H1 (cell line): ENCODE data around the gene CTNS. TPM values are rescaled to one million over a fixed set of nuclear protein-coding genes. Genes with fewer than 3 reads are reported as not detected.
A peak's percentile ranks its signal among the peaks of the same experiment; 100 is the strongest.

Experiments
- HDAC2 ChIP-seq, 2 experiments: fragments of 300-600 bp in 1 of 2; sonication (generic) in 1 of 2; IDR thresholded peaks; 2 replicates each; pipeline ENCODE4 v1.6.1; 2011 to 2012; ENCODE audit warnings: low read depth in 2 of 2, low read length in 2 of 2, mild to moderate bottlenecking in 2 of 2, moderate library complexity in 2 of 2, borderline replicate concordance in 1 of 2, inconsistent platforms in 1 of 2
- HDAC6 ChIP-seq: IDR thresholded peaks from one replicate; pipeline ENCODE4 v1.7.1; 2012; ENCODE audit warnings: low read depth, mild to moderate bottlenecking, inconsistent platforms, low read length, moderate library complexity
- NRF1 ChIP-seq: IDR thresholded peaks from 2 replicates; pipeline ENCODE4 v1.6.1; 2011; ENCODE audit warnings: mild to moderate bottlenecking, low read depth, low read length, improper control_type of control experiment
- POLR2AphosphoS5 ChIP-seq: IDR thresholded peaks from 2 replicates; pipeline ENCODE4 v1.6.1; 2011; ENCODE audit warnings: low read depth, low read length
- POU5F1 ChIP-seq: IDR thresholded peaks from 2 replicates; pipeline ENCODE4 v1.6.1; 2011; ENCODE audit warnings: low read depth, mild to moderate bottlenecking, low read length, moderate library complexity
- YY1 ChIP-seq: IDR thresholded peaks from 2 replicates; pipeline ENCODE4 v1.6.1; 2011; ENCODE audit warnings: low read depth, mild to moderate bottlenecking, low read length
- ZNF274 ChIP-seq: IDR thresholded peaks from 2 replicates; pipeline ENCODE4 v1.7.0; 2012; ENCODE audit warnings: low read length, borderline replicate concordance; ENCODE audit errors: extremely low read depth
- polyA plus RNA-seq, 7 experiments: library from polyadenylated mRNA; depleted of rRNA in 3 of 7; stranded (reverse) in 5 of 7; unstranded in 2 of 7; fragments of >200 nt in 5 of 7; fragments of 200-250 nt in 2 of 7; gene quantifications; 1 replicate in 5 of 7; 2 replicates in 1 of 7; 4 replicates in 1 of 7; pipeline versions ENCODE4 v1.2.1 to v1.2.3, GENCODE V29; 2011 to 2013; ENCODE audit warnings: missing spikeins in 2 of 7, mixed read lengths in 2 of 7
- total RNA-seq: library from RNA; stranded (reverse); fragmentation: NEBNext Ultra II Directional; extraction: Animal tissue kit (Norgen Biotek cat#: 25700); gene quantifications from 2 replicates; pipeline ENCODE4 v1.2.1, GENCODE V29; 2021
- TF ChIP-seq, protein P1 (sequence below): fragments of 300-600 bp; sonication (generic); IDR thresholded peaks from 2 replicates; pipeline ENCODE4 v1.7.1; 2012; ENCODE audit warnings: low read length, moderate library complexity, mild to moderate bottlenecking, inconsistent platforms; ENCODE audit not compliant: insufficient replicate concordance
- TF ChIP-seq, protein P2 (sequence below): IDR thresholded peaks from 2 replicates; pipeline ENCODE4 v1.6.1; 2012; ENCODE audit warnings: inconsistent platforms

Gene CTNS
- total and polyA plus RNA-seq, 2 of the 8 experiments (the other 6 are each of a cell fraction or from before 2014, with no cell fraction given) = 11.6 to 12.9 TPM

GRCh38 chr17:3668279-3669084, 31.9 kb downstream of the CTNS start, which contains the start of the genes EMC6 and TAX1BP3 (continued):
- TF ChIP-seq, protein P1, sequence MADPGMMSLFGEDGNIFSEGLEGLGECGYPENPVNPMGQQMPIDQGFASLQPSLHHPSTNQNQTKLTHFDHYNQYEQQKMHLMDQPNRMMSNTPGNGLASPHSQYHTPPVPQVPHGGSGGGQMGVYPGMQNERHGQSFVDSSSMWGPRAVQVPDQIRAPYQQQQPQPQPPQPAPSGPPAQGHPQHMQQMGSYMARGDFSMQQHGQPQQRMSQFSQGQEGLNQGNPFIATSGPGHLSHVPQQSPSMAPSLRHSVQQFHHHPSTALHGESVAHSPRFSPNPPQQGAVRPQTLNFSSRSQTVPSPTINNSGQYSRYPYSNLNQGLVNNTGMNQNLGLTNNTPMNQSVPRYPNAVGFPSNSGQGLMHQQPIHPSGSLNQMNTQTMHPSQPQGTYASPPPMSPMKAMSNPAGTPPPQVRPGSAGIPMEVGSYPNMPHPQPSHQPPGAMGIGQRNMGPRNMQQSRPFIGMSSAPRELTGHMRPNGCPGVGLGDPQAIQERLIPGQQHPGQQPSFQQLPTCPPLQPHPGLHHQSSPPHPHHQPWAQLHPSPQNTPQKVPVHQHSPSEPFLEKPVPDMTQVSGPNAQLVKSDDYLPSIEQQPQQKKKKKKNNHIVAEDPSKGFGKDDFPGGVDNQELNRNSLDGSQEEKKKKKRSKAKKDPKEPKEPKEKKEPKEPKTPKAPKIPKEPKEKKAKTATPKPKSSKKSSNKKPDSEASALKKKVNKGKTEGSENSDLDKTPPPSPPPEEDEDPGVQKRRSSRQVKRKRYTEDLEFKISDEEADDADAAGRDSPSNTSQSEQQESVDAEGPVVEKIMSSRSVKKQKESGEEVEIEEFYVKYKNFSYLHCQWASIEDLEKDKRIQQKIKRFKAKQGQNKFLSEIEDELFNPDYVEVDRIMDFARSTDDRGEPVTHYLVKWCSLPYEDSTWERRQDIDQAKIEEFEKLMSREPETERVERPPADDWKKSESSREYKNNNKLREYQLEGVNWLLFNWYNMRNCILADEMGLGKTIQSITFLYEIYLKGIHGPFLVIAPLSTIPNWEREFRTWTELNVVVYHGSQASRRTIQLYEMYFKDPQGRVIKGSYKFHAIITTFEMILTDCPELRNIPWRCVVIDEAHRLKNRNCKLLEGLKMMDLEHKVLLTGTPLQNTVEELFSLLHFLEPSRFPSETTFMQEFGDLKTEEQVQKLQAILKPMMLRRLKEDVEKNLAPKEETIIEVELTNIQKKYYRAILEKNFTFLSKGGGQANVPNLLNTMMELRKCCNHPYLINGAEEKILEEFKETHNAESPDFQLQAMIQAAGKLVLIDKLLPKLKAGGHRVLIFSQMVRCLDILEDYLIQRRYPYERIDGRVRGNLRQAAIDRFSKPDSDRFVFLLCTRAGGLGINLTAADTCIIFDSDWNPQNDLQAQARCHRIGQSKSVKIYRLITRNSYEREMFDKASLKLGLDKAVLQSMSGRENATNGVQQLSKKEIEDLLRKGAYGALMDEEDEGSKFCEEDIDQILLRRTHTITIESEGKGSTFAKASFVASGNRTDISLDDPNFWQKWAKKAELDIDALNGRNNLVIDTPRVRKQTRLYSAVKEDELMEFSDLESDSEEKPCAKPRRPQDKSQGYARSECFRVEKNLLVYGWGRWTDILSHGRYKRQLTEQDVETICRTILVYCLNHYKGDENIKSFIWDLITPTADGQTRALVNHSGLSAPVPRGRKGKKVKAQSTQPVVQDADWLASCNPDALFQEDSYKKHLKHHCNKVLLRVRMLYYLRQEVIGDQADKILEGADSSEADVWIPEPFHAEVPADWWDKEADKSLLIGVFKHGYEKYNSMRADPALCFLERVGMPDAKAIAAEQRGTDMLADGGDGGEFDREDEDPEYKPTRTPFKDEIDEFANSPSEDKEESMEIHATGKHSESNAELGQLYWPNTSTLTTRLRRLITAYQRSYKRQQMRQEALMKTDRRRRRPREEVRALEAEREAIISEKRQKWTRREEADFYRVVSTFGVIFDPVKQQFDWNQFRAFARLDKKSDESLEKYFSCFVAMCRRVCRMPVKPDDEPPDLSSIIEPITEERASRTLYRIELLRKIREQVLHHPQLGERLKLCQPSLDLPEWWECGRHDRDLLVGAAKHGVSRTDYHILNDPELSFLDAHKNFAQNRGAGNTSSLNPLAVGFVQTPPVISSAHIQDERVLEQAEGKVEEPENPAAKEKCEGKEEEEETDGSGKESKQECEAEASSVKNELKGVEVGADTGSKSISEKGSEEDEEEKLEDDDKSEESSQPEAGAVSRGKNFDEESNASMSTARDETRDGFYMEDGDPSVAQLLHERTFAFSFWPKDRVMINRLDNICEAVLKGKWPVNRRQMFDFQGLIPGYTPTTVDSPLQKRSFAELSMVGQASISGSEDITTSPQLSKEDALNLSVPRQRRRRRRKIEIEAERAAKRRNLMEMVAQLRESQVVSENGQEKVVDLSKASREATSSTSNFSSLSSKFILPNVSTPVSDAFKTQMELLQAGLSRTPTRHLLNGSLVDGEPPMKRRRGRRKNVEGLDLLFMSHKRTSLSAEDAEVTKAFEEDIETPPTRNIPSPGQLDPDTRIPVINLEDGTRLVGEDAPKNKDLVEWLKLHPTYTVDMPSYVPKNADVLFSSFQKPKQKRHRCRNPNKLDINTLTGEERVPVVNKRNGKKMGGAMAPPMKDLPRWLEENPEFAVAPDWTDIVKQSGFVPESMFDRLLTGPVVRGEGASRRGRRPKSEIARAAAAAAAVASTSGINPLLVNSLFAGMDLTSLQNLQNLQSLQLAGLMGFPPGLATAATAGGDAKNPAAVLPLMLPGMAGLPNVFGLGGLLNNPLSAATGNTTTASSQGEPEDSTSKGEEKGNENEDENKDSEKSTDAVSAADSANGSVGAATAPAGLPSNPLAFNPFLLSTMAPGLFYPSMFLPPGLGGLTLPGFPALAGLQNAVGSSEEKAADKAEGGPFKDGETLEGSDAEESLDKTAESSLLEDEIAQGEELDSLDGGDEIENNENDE = no peak
- no peak for TF ChIP-seq HDAC6
- TF ChIP-seq, protein P2, sequence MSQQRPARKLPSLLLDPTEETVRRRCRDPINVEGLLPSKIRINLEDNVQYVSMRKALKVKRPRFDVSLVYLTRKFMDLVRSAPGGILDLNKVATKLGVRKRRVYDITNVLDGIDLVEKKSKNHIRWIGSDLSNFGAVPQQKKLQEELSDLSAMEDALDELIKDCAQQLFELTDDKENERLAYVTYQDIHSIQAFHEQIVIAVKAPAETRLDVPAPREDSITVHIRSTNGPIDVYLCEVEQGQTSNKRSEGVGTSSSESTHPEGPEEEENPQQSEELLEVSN = peak; percentile 42; the same call in 1 of the 2 replicates
- peak; percentile 84 for TF ChIP-seq POLR2AphosphoS5
- TF ChIP-seq HDAC2 (IDR thresholded peaks at IDR 0.05; ENCODE audit: borderline replicate concordance in 1 of 2, low read depth in 2 of 2, low read length in 2 of 2) = no peak
- no peak for TF ChIP-seq ZNF274
- TF ChIP-seq POU5F1 = no peak
- peak; percentile 97 for TF ChIP-seq YY1
- TF ChIP-seq NRF1 = peak; percentile 98
